NCI-H1105 treated with DMSO at 0.1 percent for 48 hours (cell line): ENCODE measurements around the gene TPT1.
"Not testable (repeated sequence)": the region's sequence is repeated elsewhere in the genome, so short reads cannot be mapped to it uniquely, and the experiment has no call there.

Experiments
- DNase-seq: peaks from one replicate; lab custom pipeline; 2025; lab: John Stamatoyannopoulos, UW

Gene TPT1

GRCh38 chr13:45341034-45341798, at the start of gene TPT1:
Gene TPT1, minus strand, starts transcription at chr13:45341183. Its CDS starts 114 bp downstream, at chr13:45341069.
- peak; percentile 85 for DNase-seq

- not testable (repeated sequence) for DNase-seq
These were observed 49.4 kb upstream of the TPT1 start for GRCh38 chr13:45390348-45390747.

- no peak for DNase-seq
These were observed 47.7 kb upstream of the TPT1 start for GRCh38 chr13:45388664-45389063.

GRCh38 chr13:45386892-45387575, 46.1 kb upstream of the TPT1 start:
- DNase-seq = not testable (repeated sequence)

- no peak for DNase-seq
These were observed 45.0 kb upstream of the TPT1 start for GRCh38 chr13:45385907-45386553.

GRCh38 chr13:45385320-45385719, 44.3 kb upstream of the TPT1 start:
- DNase-seq = no peak

- no peak for DNase-seq
These were observed 43.6 kb upstream of the TPT1 start for GRCh38 chr13:45384474-45385174.

- not testable (repeated sequence) for DNase-seq
These were observed 41.8 kb upstream of the TPT1 start for GRCh38 chr13:45382739-45383138.

- DNase-seq = no peak
These were observed 40.2 kb upstream of the TPT1 start for GRCh38 chr13:45381196-45381595.

GRCh38 chr13:45380708-45381107, 39.7 kb upstream of the TPT1 start:
- DNase-seq = not testable (repeated sequence)

GRCh38 chr13:45379516-45379915, 38.5 kb upstream of the TPT1 start:
- DNase-seq = not testable (repeated sequence)

GRCh38 chr13:45378786-45379185, 37.8 kb upstream of the TPT1 start:
- DNase-seq = not testable (repeated sequence)

- DNase-seq = not testable (repeated sequence)
These were observed 36.3 kb upstream of the TPT1 start for GRCh38 chr13:45377314-45377713.

- DNase-seq = not testable (repeated sequence)
These were observed 35.7 kb upstream of the TPT1 start for GRCh38 chr13:45376651-45377050.

GRCh38 chr13:45374917-45375316, 33.9 kb upstream of the TPT1 start:
- no peak for DNase-seq

GRCh38 chr13:45373162-45373547, 32.2 kb upstream of the TPT1 start:
- no peak for DNase-seq

GRCh38 chr13:45372189-45373161, 31.5 kb upstream of the TPT1 start:
- DNase-seq = no peak

GRCh38 chr13:45370922-45371406, 30.0 kb upstream of the TPT1 start:
- DNase-seq = peak; percentile 17

GRCh38 chr13:45369116-45369515, 28.1 kb upstream of the TPT1 start:
- no peak for DNase-seq

GRCh38 chr13:45368571-45368970, 27.6 kb upstream of the TPT1 start:
- DNase-seq = no peak

GRCh38 chr13:45368005-45368404, 27.0 kb upstream of the TPT1 start:
- no peak for DNase-seq
